GM23338 (cell line): ENCODE measurements around the gene DTNB. TPM values are rescaled to one million over a fixed set of nuclear protein-coding genes. Genes with fewer than 3 reads are reported as not detected.

Experiments
- ATAC-seq: fragments of 200-7000 bp; cut with Tn5 transposase; 3 replicates; pipeline ENCODE4 v1.9.1; 2020
- DNase-seq: peaks from one replicate; pipeline ENCODE4 v3.0.0-alpha.2; 2015; ENCODE audit warnings: low spot score
- H2AFZ ChIP-seq: fragments of 200-600 bp; sonication (generic); 2 replicates; pipeline ENCODE4 v1.8.0; 2016; ENCODE audit warnings: antibody characterized with exemption, mild to moderate bottlenecking, moderate library complexity
- H3F3A ChIP-seq: fragments of 200-600 bp; sonication (generic); replicated peaks from 2 replicates; pipeline ENCODE4 v1.8.0; 2017; ENCODE audit warnings: antibody characterized with exemption, mixed run types, low read depth
- H3K27ac ChIP-seq: fragments of 200-600 bp; sonication (generic); 2 replicates; pipeline ENCODE4 v1.6.1; 2016; ENCODE audit warnings: low read depth
- H3K27me3 ChIP-seq: fragments of 200-600 bp; sonication (generic); 2 replicates; pipeline ENCODE4 v1.8.0; 2016; ENCODE audit warnings: mild to moderate bottlenecking, mixed run types, moderate library complexity; ENCODE audit not compliant: insufficient read depth
- H3K36me3 ChIP-seq: fragments of 200-600 bp; sonication (generic); 2 replicates; pipeline ENCODE4 v1.8.0; 2016; ENCODE audit warnings: mild to moderate bottlenecking; ENCODE audit not compliant: insufficient read depth
- H3K4me1 ChIP-seq: fragments of 200-600 bp; sonication (generic); 2 replicates; pipeline ENCODE4 v1.8.0; 2016; ENCODE audit warnings: mild to moderate bottlenecking, moderate library complexity; ENCODE audit not compliant: insufficient read depth
- H3K4me2 ChIP-seq: fragments of 200-600 bp; sonication (generic); 2 replicates; pipeline ENCODE4 v1.7.1; 2017; ENCODE audit warnings: mixed run types
- H3K4me3 ChIP-seq: fragments of 200-600 bp; sonication (generic); 2 replicates; pipeline ENCODE4 v1.6.1; 2016; ENCODE audit warnings: mixed run types
- H3K79me2 ChIP-seq: fragments of 200-600 bp; sonication (generic); replicated peaks from 2 replicates; pipeline ENCODE4 v1.8.0; 2017; ENCODE audit warnings: mild to moderate bottlenecking; ENCODE audit not compliant: insufficient read depth
- H3K9me2 ChIP-seq: fragments of 200-600 bp; sonication (generic); 2 replicates; pipeline ENCODE4 v1.8.0; 2017; ENCODE audit not compliant: insufficient read depth
- H4K20me1 ChIP-seq: fragments of 200-600 bp; sonication (generic); replicated peaks from 2 replicates; pipeline ENCODE4 v1.8.0; 2017; ENCODE audit warnings: mild to moderate bottlenecking; ENCODE audit not compliant: insufficient read depth
- H3K27ac Mint-ChIP-seq: 2 replicates; pipeline ENCODE4 v1.8.0; 2020; ENCODE audit warnings: inconsistent platforms, mild to moderate bottlenecking, moderate library complexity, mixed read lengths
- H3K27me3 Mint-ChIP-seq: 3 replicates; pipeline ENCODE4 v1.8.0; 2022; ENCODE audit warnings: low read depth, mild to moderate bottlenecking, moderate library complexity, mixed read lengths, inconsistent platforms; ENCODE audit not compliant: insufficient read depth, poor library complexity
- H3K36me3 Mint-ChIP-seq: 3 replicates; pipeline ENCODE4 v1.8.0; 2021; ENCODE audit warnings: low read depth, mild to moderate bottlenecking, inconsistent platforms, moderate library complexity, mixed read lengths
- H3K4me1 Mint-ChIP-seq: 3 replicates; pipeline ENCODE4 v1.8.0; 2020; ENCODE audit warnings: mild to moderate bottlenecking, inconsistent platforms, mixed read lengths
- H3K4me3 Mint-ChIP-seq: 3 replicates; pipeline ENCODE4 v1.8.0; 2021; ENCODE audit warnings: moderate library complexity, mild to moderate bottlenecking, inconsistent platforms, mixed read lengths
- H3K9me3 Mint-ChIP-seq: 3 replicates; pipeline ENCODE4 v1.8.0; 2020; ENCODE audit warnings: moderate library complexity, mild to moderate bottlenecking, inconsistent platforms, mixed read lengths
- CTCF ChIP-seq, 2 experiments: fragments of 200-600 bp in 1 of 2; sonication (generic) in 1 of 2; conservative IDR thresholded peaks; 2 replicates each; pipeline versions ENCODE4 v1.5.1 to v1.6.1; 2016 to 2017; ENCODE audit warnings: antibody characterized with exemption in 2 of 2, low read depth in 2 of 2, mild to moderate bottlenecking in 2 of 2, moderate library complexity in 1 of 2
- EZH2 ChIP-seq: fragments of 200-600 bp; sonication (generic); IDR thresholded peaks from one replicate; pipeline ENCODE4 v1.8.0; 2017; ENCODE audit warnings: antibody characterized with exemption, mild to moderate bottlenecking, low read depth; ENCODE audit not compliant: unreplicated experiment
- EZH2phosphoT487 ChIP-seq: fragments of 200-600 bp; sonication (generic); IDR thresholded peaks from one replicate; pipeline ENCODE4 v1.8.1; 2018; ENCODE audit warnings: antibody characterized with exemption; ENCODE audit not compliant: unreplicated experiment
- JUNB ChIP-seq: IDR thresholded peaks from one replicate; pipeline ENCODE4 v1.6.1; 2016; ENCODE audit warnings: antibody characterized with exemption; ENCODE audit not compliant: unreplicated experiment
- NANOG ChIP-seq: IDR thresholded peaks from 2 replicates; pipeline ENCODE4 v1.6.1; 2016; ENCODE audit warnings: antibody characterized with exemption, borderline replicate concordance
- POLR2AphosphoS5 ChIP-seq: IDR thresholded peaks from 2 replicates; pipeline ENCODE4 v1.6.1; 2016; ENCODE audit warnings: antibody characterized with exemption, low read depth
- STAT1 ChIP-seq: IDR thresholded peaks from one replicate; pipeline ENCODE4 v1.6.1; 2016; ENCODE audit warnings: antibody characterized with exemption; ENCODE audit not compliant: unreplicated experiment
- ZNF114 ChIP-seq: fragments of 250-450 bp; sonication (Bioruptor Pico); IDR thresholded peaks from 2 replicates; pipeline ENCODE4 v1.5.0; 2020; ENCODE audit warnings: mild to moderate bottlenecking, moderate library complexity
- ZNF331 ChIP-seq: fragments of 250-450 bp; sonication (Bioruptor Pico); IDR thresholded peaks from 2 replicates; pipeline ENCODE4 v1.5.0; 2020; ENCODE audit warnings: low read depth, mild to moderate bottlenecking, moderate library complexity
- ZNF462 ChIP-seq: fragments of 250-450 bp; sonication (Bioruptor Pico); IDR thresholded peaks from 2 replicates; pipeline ENCODE4 v1.5.0; 2020; ENCODE audit warnings: mild to moderate bottlenecking, moderate library complexity
- polyA plus RNA-seq: library from polyadenylated mRNA; unstranded; fragments of >200 nt; fragmentation: Nextera tagmentation; extraction: Ambion mirVana; gene quantifications from 2 replicates; pipeline ENCODE4 v1.2.1, GENCODE V29; 2016
- total RNA-seq: library from RNA; depleted of rRNA; stranded (reverse); fragments of >200 nt; shearing (Covaris generic); gene quantifications from 2 replicates; pipeline ENCODE4 v1.2.3, GENCODE V29; 2014

The DTNB gene
- total and polyA plus RNA-seq, 2 experiments from 2014 or later = 22.1 to 29.4 TPM

GRCh38 chr2:25620077-25620476, 53.3 kb downstream of the DTNB start:
- H3K36me3 ChIP-seq = no peaks in the 10 kb centered on the region
- Mint-ChIP-seq H3K9me3 (no peaks in the 10 kb centered on the region), H3K4me3 (no peak overlapping the region), H3K36me3 (peaks cover 3% of the 10 kb centered on the region; the same call in 2 of the 3 replicates), H3K4me1 (peaks cover 10% of the 10 kb centered on the region), H3K27me3 (no peaks in the 10 kb centered on the region), H3K27ac (no peak overlapping the region)
- TF ChIP-seq STAT1 (no peak), ZNF462 (CRISPR knock-in tag) (no peak), EZH2 (no peak), ZNF114 (no peak), JUNB (no peak), POLR2AphosphoS5 (no peak)
- no peak overlapping the region for H2AFZ ChIP-seq
- no peaks in the 10 kb centered on the region for H3K9me2 ChIP-seq
- H4K20me1 ChIP-seq = no peaks in the 10 kb centered on the region
- H3K27ac ChIP-seq = no peak overlapping the region
- H3K4me3 ChIP-seq = no peak overlapping the region
- no peaks in the 10 kb centered on the region for H3F3A ChIP-seq
- peaks cover 15% of the 10 kb centered on the region for H3K4me1 ChIP-seq
- no peak overlapping the region for H3K4me2 ChIP-seq
- DNase-seq (no peak), ATAC-seq (no peak)
- H3K79me2 ChIP-seq = no peaks in the 10 kb centered on the region
- no peaks in the 10 kb centered on the region for H3K27me3 ChIP-seq

- no peak overlapping the region for H2AFZ ChIP-seq
- Mint-ChIP-seq H3K27ac (no peak overlapping the region), H3K36me3 (peaks cover 4% of the 10 kb centered on the region; the same call in 2 of the 3 replicates), H3K27me3 (no peaks in the 10 kb centered on the region), H3K4me1 (peaks cover 16% of the 10 kb centered on the region), H3K4me3 (no peak overlapping the region), H3K9me3 (no peaks in the 10 kb centered on the region)
- no peak for ATAC-seq
- H3K27ac ChIP-seq = no peak overlapping the region
- peaks cover 21% of the 10 kb centered on the region for H3K4me1 ChIP-seq
- no peaks in the 10 kb centered on the region for H3K36me3 ChIP-seq
- no peaks in the 10 kb centered on the region for H3K27me3 ChIP-seq
- H3K9me2 ChIP-seq = no peaks in the 10 kb centered on the region
- H3F3A ChIP-seq = no peaks in the 10 kb centered on the region
- no peak overlapping the region for H3K4me2 ChIP-seq
- no peaks in the 10 kb centered on the region for H4K20me1 ChIP-seq
- no peak for DNase-seq
- H3K4me3 ChIP-seq = no peak overlapping the region
- H3K79me2 ChIP-seq = no peaks in the 10 kb centered on the region; the same call in 1 of the 2 replicates
- no peak for TF ChIP-seq NANOG
- no peak for TF ChIP-seq ZNF114
- no peak for TF ChIP-seq EZH2phosphoT487
- no peak for TF ChIP-seq POLR2AphosphoS5
- no peak for TF ChIP-seq ZNF331 (CRISPR knock-in tag)
- no peak for TF ChIP-seq CTCF (conservative IDR thresholded peaks at IDR 0.05; ENCODE audit: low read depth in 2 of 2)
- no peak for TF ChIP-seq JUNB
Measured at GRCh38 chr2:25619185-25619584, 54.2 kb downstream of the DTNB start.
